Activated CD4-positive, alpha-beta T cell treated with anti-CD3 and anti-CD28 coated beads for 1 hour (primary cell): Measurements from ENCODE around the gene HPGD.

ENCODE experiments used
- DNase-seq: peaks from one replicate; pipeline ENCODE4 v3.0.0-alpha.2; 2020

Gene HPGD

GRCh38 chr4:174522183-174523024 lies at the start of gene HPGD:
HPGD (minus strand) TSS chr4:174522488; CDS start chr4:174522451, 37 bp downstream.
- peak; percentile 24 for DNase-seq

- DNase-seq: no peak
Observed at GRCh38 chr4:174564529-174564928, 42.2 kb upstream of the HPGD start.

GRCh38 chr4:174563399-174563798 lies 41.1 kb upstream of the HPGD start:
- DNase-seq: no peak

- no peak for DNase-seq
Observed at GRCh38 chr4:174561560-174561959, 39.3 kb upstream of the HPGD start.

GRCh38 chr4:174559894-174560293 lies 37.6 kb upstream of the HPGD start:
- DNase-seq: no peak

GRCh38 chr4:174555789-174556630 lies 33.7 kb upstream of the HPGD start:
- no peak for DNase-seq

- no peak for DNase-seq
Observed at GRCh38 chr4:174554231-174554728, 32.0 kb upstream of the HPGD start.

GRCh38 chr4:174553828-174554227 lies 31.5 kb upstream of the HPGD start:
- no peak for DNase-seq

GRCh38 chr4:174553031-174553430 lies 30.7 kb upstream of the HPGD start:
- DNase-seq: no peak

- DNase-seq: no peak
Observed at GRCh38 chr4:174550541-174550940, 28.3 kb upstream of the HPGD start.

GRCh38 chr4:174549721-174550120 lies 27.4 kb upstream of the HPGD start:
- no peak for DNase-seq

- DNase-seq: no peak
Observed at GRCh38 chr4:174545268-174545667, 23.0 kb upstream of the HPGD start.

GRCh38 chr4:174544496-174544895 lies 22.2 kb upstream of the HPGD start:
- DNase-seq: no peak

GRCh38 chr4:174540175-174540574 lies 17.9 kb upstream of the HPGD start:
- no peak for DNase-seq

- DNase-seq: no peak
Observed at GRCh38 chr4:174539571-174539970, 17.3 kb upstream of the HPGD start.

GRCh38 chr4:174538876-174539250 lies 16.6 kb upstream of the HPGD start:
- DNase-seq: no peak

- DNase-seq: no peak
Observed at GRCh38 chr4:174538123-174538875, 16.0 kb upstream of the HPGD start.

- DNase-seq: no peak
Observed at GRCh38 chr4:174537634-174538033, 15.3 kb upstream of the HPGD start.

- no peak for DNase-seq
Observed at GRCh38 chr4:174534461-174534860, 12.2 kb upstream of the HPGD start.

- no peak for DNase-seq
Observed at GRCh38 chr4:174532445-174532844, 10.2 kb upstream of the HPGD start.

GRCh38 chr4:174531486-174531885 lies 9.2 kb upstream of the HPGD start:
- no peak for DNase-seq

GRCh38 chr4:174528226-174528625 lies 5.9 kb upstream of the HPGD start:
- no peak for DNase-seq

- DNase-seq: no peak
Observed at GRCh38 chr4:174526731-174527130, 4.4 kb upstream of the HPGD start.
